GM18873 (cell line): ENCODE results near the gene ARSI.

Source experiments
- ATAC-seq: cut with Tn5 transposase; IDR thresholded peaks from one replicate; pipeline ENCODE4 v1.9.1; 2021; ENCODE audit warnings: mild to moderate bottlenecking, moderate library complexity, moderate number of reproducible peaks; ENCODE audit not compliant: unreplicated experiment, low FRiP score

ARSI gene

GRCh38 chr5:150272531-150272930 is 30.2 kb downstream of the ARSI start:
- ATAC-seq = no peak

- ATAC-seq = no peak
Measured at GRCh38 chr5:150271923-150272322, 30.8 kb downstream of the ARSI start.

GRCh38 chr5:150271296-150271692 is 31.4 kb downstream of the ARSI start:
- no peak for ATAC-seq

- no peak for ATAC-seq
Measured at GRCh38 chr5:150270541-150271295, 32.0 kb downstream of the ARSI start.

- ATAC-seq = no peak
Measured at GRCh38 chr5:150266871-150267291, 35.8 kb downstream of the ARSI start.

GRCh38 chr5:150265870-150266383 is 36.8 kb downstream of the ARSI start:
- ATAC-seq = no peak

GRCh38 chr5:150264667-150265603 is 37.8 kb downstream of the ARSI start:
- no peak for ATAC-seq

- no peak for ATAC-seq
Measured at GRCh38 chr5:150263801-150264621, 38.7 kb downstream of the ARSI start.

- no peak for ATAC-seq
Measured at GRCh38 chr5:150263375-150263775, 39.3 kb downstream of the ARSI start.

GRCh38 chr5:150262502-150262901 is 40.2 kb downstream of the ARSI start:
- no peak for ATAC-seq

- ATAC-seq = no peak
Measured at GRCh38 chr5:150261231-150261630, 41.5 kb downstream of the ARSI start.

- ATAC-seq = no peak
Measured at GRCh38 chr5:150258130-150258529, 44.6 kb downstream of the ARSI start.

- ATAC-seq = no peak
Measured at GRCh38 chr5:150257424-150257823, 45.3 kb downstream of the ARSI start.

- ATAC-seq = no peak
Measured at GRCh38 chr5:150256410-150257064, 46.2 kb downstream of the ARSI start.

GRCh38 chr5:150255659-150256409 is 46.9 kb downstream of the ARSI start:
- ATAC-seq = no peak

GRCh38 chr5:150254774-150255173 is 47.9 kb downstream of the ARSI start:
- ATAC-seq = no peak

- no peak for ATAC-seq
Measured at GRCh38 chr5:150254363-150254762, 48.3 kb downstream of the ARSI start.

- no peak for ATAC-seq
Measured at GRCh38 chr5:150253416-150254208, 49.1 kb downstream of the ARSI start.
